Ishikawa (cell line): Measurements from ENCODE around the gene TMPRSS15.

Experiments used
- CEBPB ChIP-seq: IDR thresholded peaks from 2 replicates; pipeline ENCODE4 v1.6.1; 2012
- CREB1 ChIP-seq: IDR thresholded peaks from 2 replicates; pipeline ENCODE4 v1.6.1; 2012; ENCODE audit warnings: low read depth
- EGR1 ChIP-seq: IDR thresholded peaks from 2 replicates; pipeline ENCODE4 v1.6.1; 2012
- EP300 ChIP-seq: IDR thresholded peaks from 2 replicates; pipeline ENCODE4 v1.6.1; 2012; ENCODE audit warnings: borderline replicate concordance
- MAX ChIP-seq: IDR thresholded peaks from 2 replicates; pipeline ENCODE4 v1.6.1; 2012
- NFIC ChIP-seq: IDR thresholded peaks from 2 replicates; pipeline ENCODE4 v1.6.1; 2012
- REST ChIP-seq: IDR thresholded peaks from 2 replicates; pipeline ENCODE4 v1.6.1; 2012; ENCODE audit warnings: low read depth, mild to moderate bottlenecking
- TAF1 ChIP-seq: IDR thresholded peaks from 2 replicates; pipeline ENCODE4 v1.6.1; 2012; ENCODE audit warnings: low read depth, mild to moderate bottlenecking
- TEAD4 ChIP-seq: IDR thresholded peaks from 2 replicates; pipeline ENCODE4 v1.6.1; 2012
- YY1 ChIP-seq: IDR thresholded peaks from 2 replicates; pipeline ENCODE4 v1.6.1; 2012; ENCODE audit warnings: low read depth

GRCh38 chr21:18398843-18399242 is 4.7 kb downstream of the TMPRSS15 start:
- TF ChIP-seq MAX (no peak), REST (no peak), YY1 (no peak), TEAD4 (no peak), CEBPB (no peak), TAF1 (no peak), CREB1 (no peak), EP300 (no peak), NFIC (no peak), EGR1 (no peak)
